Measurements from ENCODE around the gene GNPDA2. TPM values are rescaled to one million over a fixed set of nuclear protein-coding genes. Genes with fewer than 3 reads are reported as not detected.
"Not testable (repeated sequence)": the region's sequence is repeated elsewhere in the genome, so short reads cannot be mapped to it uniquely, and the experiment has no call there.

GNPDA2 gene
- total RNA-seq (2014; rRNA removed): 32.3 and 34.0 TPM in 2 replicates
- 10.1 TPM for polyA plus RNA-seq (2012)

- DNase-seq (ENCODE audit: low read depth): peak; percentile 90
These were observed at the start of gene GNPDA2 for GRCh38 chr4:44726038-44726871. Gene GNPDA2 (minus strand): TSS chr4:44726556. CDS start chr4:44722207, 4,349 bp downstream.

GRCh38 chr4:44772340-44772739 lies 46.0 kb upstream of the GNPDA2 start:
- no peak for DNase-seq (ENCODE audit: low read depth)

- no peak for DNase-seq (ENCODE audit: low read depth)
These were observed 45.4 kb upstream of the GNPDA2 start for GRCh38 chr4:44771789-44772188.

GRCh38 chr4:44766453-44766852 lies 40.1 kb upstream of the GNPDA2 start:
- no peak for DNase-seq (ENCODE audit: low read depth)

- no peak for DNase-seq (ENCODE audit: low read depth)
These were observed 38.8 kb upstream of the GNPDA2 start for GRCh38 chr4:44765116-44765515.

GRCh38 chr4:44761306-44761705 lies 35.0 kb upstream of the GNPDA2 start:
- no peak for DNase-seq (ENCODE audit: low read depth)

GRCh38 chr4:44760142-44760898 lies 34.0 kb upstream of the GNPDA2 start:
- peak; percentile 31 for DNase-seq (ENCODE audit: low read depth)

- DNase-seq (ENCODE audit: low read depth): peak; percentile 32
These were observed 30.2 kb upstream of the GNPDA2 start for GRCh38 chr4:44756559-44756958.

- no peak for DNase-seq (ENCODE audit: low read depth)
These were observed 13.8 kb upstream of the GNPDA2 start for GRCh38 chr4:44740201-44740600.

GRCh38 chr4:44738615-44739014 lies 12.3 kb upstream of the GNPDA2 start:
- DNase-seq (ENCODE audit: low read depth): no peak

GRCh38 chr4:44736900-44737299 lies 10.5 kb upstream of the GNPDA2 start:
- DNase-seq (ENCODE audit: low read depth): no peak

GRCh38 chr4:44728694-44729093 lies 2.3 kb upstream of the GNPDA2 start:
- DNase-seq (ENCODE audit: low read depth): not testable (repeated sequence)

GRCh38 chr4:44727471-44727870 lies 1.1 kb upstream of the GNPDA2 start:
- no peak for DNase-seq (ENCODE audit: low read depth)

GRCh38 chr4:44725726-44726037 lies 674 bp downstream of the GNPDA2 start:
- peak; percentile 25 for DNase-seq (ENCODE audit: low read depth)

GRCh38 chr4:44725166-44725565 lies 1.2 kb downstream of the GNPDA2 start:
- peak; percentile 2 for DNase-seq (ENCODE audit: low read depth)

- DNase-seq (ENCODE audit: low read depth): no peak
These were observed 4.4 kb downstream of the GNPDA2 start for GRCh38 chr4:44722001-44722400.

GRCh38 chr4:44720371-44720770 lies 6.0 kb downstream of the GNPDA2 start:
- DNase-seq (ENCODE audit: low read depth): no peak

GRCh38 chr4:44716597-44716996 lies 9.8 kb downstream of the GNPDA2 start:
- DNase-seq (ENCODE audit: low read depth): no peak

GRCh38 chr4:44713125-44713524 lies 13.2 kb downstream of the GNPDA2 start:
- no peak for DNase-seq (ENCODE audit: low read depth)

- no peak for DNase-seq (ENCODE audit: low read depth)
These were observed 21.7 kb downstream of the GNPDA2 start for GRCh38 chr4:44704673-44705072.

- DNase-seq (ENCODE audit: low read depth): no peak
These were observed 25.3 kb downstream of the GNPDA2 start for GRCh38 chr4:44701037-44701436.

GRCh38 chr4:44700427-44700826 lies 25.9 kb downstream of the GNPDA2 start:
- no peak for DNase-seq (ENCODE audit: low read depth)

- no peak for DNase-seq (ENCODE audit: low read depth)
These were observed 41.7 kb downstream of the GNPDA2 start for GRCh38 chr4:44684648-44685047.

Measured in LHCN-M2 (cell line).